Ishikawa (cell line): ENCODE data around the gene MACROD2.

Experiments
- CEBPB ChIP-seq: IDR thresholded peaks from 2 replicates; pipeline ENCODE4 v1.6.1; 2012
- CREB1 ChIP-seq: IDR thresholded peaks from 2 replicates; pipeline ENCODE4 v1.6.1; 2012; ENCODE audit warnings: low read depth
- EGR1 ChIP-seq: IDR thresholded peaks from 2 replicates; pipeline ENCODE4 v1.6.1; 2012
- EP300 ChIP-seq: IDR thresholded peaks from 2 replicates; pipeline ENCODE4 v1.6.1; 2012; ENCODE audit warnings: borderline replicate concordance
- FOXM1 ChIP-seq: IDR thresholded peaks from 2 replicates; pipeline ENCODE4 v1.6.1; 2012; ENCODE audit warnings: low read depth, borderline replicate concordance
- NFIC ChIP-seq: IDR thresholded peaks from 2 replicates; pipeline ENCODE4 v1.6.1; 2012
- RAD21 ChIP-seq: IDR thresholded peaks from 2 replicates; pipeline ENCODE4 v1.6.1; 2012; ENCODE audit warnings: low read depth
- TAF1 ChIP-seq: IDR thresholded peaks from 2 replicates; pipeline ENCODE4 v1.6.1; 2012; ENCODE audit warnings: low read depth, mild to moderate bottlenecking
- TCF12 ChIP-seq: IDR thresholded peaks from 2 replicates; pipeline ENCODE4 v1.6.1; 2012; ENCODE audit warnings: low read depth
- TEAD4 ChIP-seq: IDR thresholded peaks from 2 replicates; pipeline ENCODE4 v1.6.1; 2012
- YY1 ChIP-seq: IDR thresholded peaks from 2 replicates; pipeline ENCODE4 v1.6.1; 2012; ENCODE audit warnings: low read depth
- ZBTB7A ChIP-seq: IDR thresholded peaks from 2 replicates; pipeline ENCODE4 v1.6.1; 2012; ENCODE audit warnings: low read depth
- TF ChIP-seq, protein P1 (sequence below): IDR thresholded peaks from 2 replicates; pipeline ENCODE4 v1.6.1; 2012
- TF ChIP-seq, protein P2 (sequence below): IDR thresholded peaks from 2 replicates; pipeline ENCODE4 v1.6.1; 2012
- TF ChIP-seq, protein P3 (sequence below): IDR thresholded peaks from 2 replicates; pipeline ENCODE4 v1.6.1; 2012; ENCODE audit warnings: low read depth, mild to moderate bottlenecking

Gene MACROD2

DNA sequence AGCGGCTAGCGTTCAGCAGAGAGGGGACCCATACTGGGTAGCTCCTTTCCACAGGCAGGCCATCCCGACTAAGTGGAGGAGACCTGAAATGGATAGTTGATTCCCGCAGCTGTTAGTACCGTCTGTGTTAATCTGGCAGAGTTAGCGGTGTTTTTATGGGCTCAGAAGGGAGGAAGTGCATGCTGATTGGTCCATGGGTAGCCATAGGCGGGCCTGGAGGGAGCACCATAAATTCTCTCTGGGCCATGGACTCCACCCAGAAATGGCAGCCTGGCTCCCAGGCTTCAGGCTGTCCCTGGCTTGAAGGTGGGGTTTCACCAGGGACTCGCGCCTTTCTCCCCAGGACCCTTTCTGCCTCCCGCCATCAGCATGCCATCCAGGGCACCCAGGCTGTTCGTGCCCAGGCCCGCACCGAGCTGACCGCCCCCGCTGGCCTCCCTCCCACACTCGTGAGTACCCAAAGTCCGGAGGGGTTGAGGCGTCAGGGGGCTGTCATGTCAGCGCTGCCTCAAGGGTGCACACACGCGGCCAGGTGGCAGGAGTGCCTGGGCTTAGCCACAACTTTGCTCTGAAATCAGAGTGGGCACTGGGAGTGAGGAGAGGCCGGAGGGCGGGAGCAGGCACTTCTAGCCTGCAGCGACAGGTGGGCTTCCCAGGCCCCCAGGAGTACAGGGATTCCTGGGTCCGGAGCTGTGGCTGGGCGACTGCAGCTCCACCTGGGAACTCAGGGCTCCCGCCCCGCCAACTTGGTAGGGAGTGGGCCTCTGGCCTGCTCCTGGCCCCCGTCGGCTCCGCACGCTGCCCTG, 1036.4 kb downstream of the MACROD2 start:
- TF ChIP-seq, protein P1, sequence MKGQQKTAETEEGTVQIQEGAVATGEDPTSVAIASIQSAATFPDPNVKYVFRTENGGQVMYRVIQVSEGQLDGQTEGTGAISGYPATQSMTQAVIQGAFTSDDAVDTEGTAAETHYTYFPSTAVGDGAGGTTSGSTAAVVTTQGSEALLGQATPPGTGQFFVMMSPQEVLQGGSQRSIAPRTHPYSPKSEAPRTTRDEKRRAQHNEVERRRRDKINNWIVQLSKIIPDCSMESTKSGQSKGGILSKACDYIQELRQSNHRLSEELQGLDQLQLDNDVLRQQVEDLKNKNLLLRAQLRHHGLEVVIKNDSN, result no peak
- no peak for TF ChIP-seq TCF12
- no peak for TF ChIP-seq NFIC
- TF ChIP-seq CEBPB, result no peak
- TF ChIP-seq RAD21, result no peak
- TF ChIP-seq YY1, result no peak
- TF ChIP-seq TEAD4, result no peak
- no peak for TF ChIP-seq CREB1
- TF ChIP-seq EGR1, result no peak
- no peak for TF ChIP-seq TAF1
- TF ChIP-seq ZBTB7A, result no peak
- TF ChIP-seq, protein P2, sequence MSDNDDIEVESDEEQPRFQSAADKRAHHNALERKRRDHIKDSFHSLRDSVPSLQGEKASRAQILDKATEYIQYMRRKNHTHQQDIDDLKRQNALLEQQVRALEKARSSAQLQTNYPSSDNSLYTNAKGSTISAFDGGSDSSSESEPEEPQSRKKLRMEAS, result no peak
- TF ChIP-seq EP300, result no peak

DNA sequence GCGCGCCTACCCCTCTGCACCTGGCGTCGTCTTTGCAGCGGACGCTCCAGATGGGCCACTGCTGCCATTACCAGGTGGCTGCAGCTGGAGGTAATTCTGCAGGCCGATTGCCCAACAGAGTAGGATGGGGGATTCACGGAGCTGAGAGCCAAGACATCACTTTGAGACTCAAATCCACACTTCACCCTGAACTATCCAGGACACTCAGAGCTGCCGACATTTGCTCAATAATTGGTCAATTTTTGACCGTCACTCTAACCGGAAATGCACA, 1037.0 kb downstream of the MACROD2 start:
- TF ChIP-seq FOXM1 (no peak), RAD21 (no peak), CREB1 (no peak)

DNA sequence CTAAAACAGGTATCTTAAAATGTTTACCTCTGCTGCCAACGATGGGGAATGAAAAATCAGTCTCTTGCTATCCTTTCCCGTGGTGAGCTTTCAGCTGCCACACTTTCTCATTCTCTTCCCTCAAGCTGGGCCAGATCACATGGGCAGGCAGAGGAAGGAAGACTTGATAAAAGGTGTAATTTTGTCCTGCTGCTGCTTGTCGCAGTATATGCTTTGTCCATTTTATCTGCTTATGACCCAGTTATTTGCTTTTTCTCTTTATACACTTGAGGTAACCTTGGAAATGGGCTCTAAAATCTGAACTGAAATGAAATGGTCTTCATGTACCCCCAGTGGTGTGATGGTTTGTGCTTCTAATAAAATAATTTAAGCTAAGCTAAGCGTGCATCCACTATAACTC, 1038.0 kb downstream of the MACROD2 start:
- TF ChIP-seq TEAD4, result no peak
- TF ChIP-seq NFIC, result no peak
- TF ChIP-seq, protein P2, result no peak

DNA sequence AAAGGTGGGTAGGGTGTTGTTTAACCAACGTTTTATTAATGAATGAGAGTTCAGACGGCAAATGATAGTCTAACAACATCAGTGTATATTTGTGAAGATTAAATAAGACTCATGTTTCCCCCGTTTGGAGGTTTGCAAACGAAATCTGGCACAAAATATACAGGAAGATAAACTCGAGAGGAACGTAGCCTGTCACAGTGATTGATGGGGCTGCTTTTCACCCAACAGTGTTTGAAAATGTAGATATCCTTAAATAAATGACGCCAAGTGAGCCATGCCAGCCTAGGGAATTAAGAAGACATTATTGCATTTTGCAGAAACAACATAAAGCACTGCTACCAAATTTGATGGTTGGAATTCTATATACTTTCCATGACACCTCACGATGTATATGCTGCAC, 1038.6 kb downstream of the MACROD2 start:
- no peak for TF ChIP-seq TEAD4
- TF ChIP-seq TCF12, result no peak
- TF ChIP-seq TAF1, result no peak
- no peak for TF ChIP-seq CEBPB
- TF ChIP-seq EGR1, result no peak
- TF ChIP-seq, protein P2, result no peak
- TF ChIP-seq EP300, result no peak
- TF ChIP-seq, protein P3, sequence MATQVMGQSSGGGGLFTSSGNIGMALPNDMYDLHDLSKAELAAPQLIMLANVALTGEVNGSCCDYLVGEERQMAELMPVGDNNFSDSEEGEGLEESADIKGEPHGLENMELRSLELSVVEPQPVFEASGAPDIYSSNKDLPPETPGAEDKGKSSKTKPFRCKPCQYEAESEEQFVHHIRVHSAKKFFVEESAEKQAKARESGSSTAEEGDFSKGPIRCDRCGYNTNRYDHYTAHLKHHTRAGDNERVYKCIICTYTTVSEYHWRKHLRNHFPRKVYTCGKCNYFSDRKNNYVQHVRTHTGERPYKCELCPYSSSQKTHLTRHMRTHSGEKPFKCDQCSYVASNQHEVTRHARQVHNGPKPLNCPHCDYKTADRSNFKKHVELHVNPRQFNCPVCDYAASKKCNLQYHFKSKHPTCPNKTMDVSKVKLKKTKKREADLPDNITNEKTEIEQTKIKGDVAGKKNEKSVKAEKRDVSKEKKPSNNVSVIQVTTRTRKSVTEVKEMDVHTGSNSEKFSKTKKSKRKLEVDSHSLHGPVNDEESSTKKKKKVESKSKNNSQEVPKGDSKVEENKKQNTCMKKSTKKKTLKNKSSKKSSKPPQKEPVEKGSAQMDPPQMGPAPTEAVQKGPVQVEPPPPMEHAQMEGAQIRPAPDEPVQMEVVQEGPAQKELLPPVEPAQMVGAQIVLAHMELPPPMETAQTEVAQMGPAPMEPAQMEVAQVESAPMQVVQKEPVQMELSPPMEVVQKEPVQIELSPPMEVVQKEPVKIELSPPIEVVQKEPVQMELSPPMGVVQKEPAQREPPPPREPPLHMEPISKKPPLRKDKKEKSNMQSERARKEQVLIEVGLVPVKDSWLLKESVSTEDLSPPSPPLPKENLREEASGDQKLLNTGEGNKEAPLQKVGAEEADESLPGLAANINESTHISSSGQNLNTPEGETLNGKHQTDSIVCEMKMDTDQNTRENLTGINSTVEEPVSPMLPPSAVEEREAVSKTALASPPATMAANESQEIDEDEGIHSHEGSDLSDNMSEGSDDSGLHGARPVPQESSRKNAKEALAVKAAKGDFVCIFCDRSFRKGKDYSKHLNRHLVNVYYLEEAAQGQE, result no peak
- no peak for TF ChIP-seq ZBTB7A
- TF ChIP-seq, protein P1, result no peak
- TF ChIP-seq CREB1, result no peak
- TF ChIP-seq NFIC, result no peak
- TF ChIP-seq FOXM1, result no peak

DNA sequence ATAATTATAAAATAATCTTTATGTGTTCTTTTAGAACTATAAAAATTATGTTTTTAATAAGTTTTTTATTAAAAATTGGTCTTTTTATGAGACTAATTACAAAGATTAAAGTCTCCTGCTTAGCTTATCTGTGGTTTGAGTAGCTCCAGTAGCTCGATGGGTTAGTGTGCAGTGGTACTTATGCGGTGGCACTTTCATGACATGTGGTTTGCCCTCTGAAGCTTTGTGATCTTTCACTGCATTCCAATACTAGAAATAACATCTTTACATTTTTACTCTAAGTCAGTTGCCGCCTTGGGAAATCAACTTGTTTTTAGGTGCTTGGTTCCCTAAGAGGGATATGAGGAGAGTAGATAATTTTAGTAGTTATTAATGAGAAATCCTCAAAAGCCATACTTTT, 1041.6 kb downstream of the MACROD2 start:
- no peak for TF ChIP-seq NFIC
- TF ChIP-seq TCF12, result no peak
- TF ChIP-seq, protein P3, result no peak
- TF ChIP-seq FOXM1, result no peak
- no peak for TF ChIP-seq TEAD4
- TF ChIP-seq, protein P1, result no peak
- TF ChIP-seq CEBPB, result no peak
- no peak for TF ChIP-seq CREB1
- no peak for TF ChIP-seq RAD21
- no peak for TF ChIP-seq ZBTB7A
- TF ChIP-seq, protein P2, result no peak
- TF ChIP-seq YY1, result no peak
- TF ChIP-seq TAF1, result no peak
- no peak for TF ChIP-seq EP300
- TF ChIP-seq EGR1, result no peak
